T-helper 17 cell (primary cell): ENCODE results near the gene SORBS2. TPM values are rescaled to one million over a fixed set of nuclear protein-coding genes. Genes with fewer than 3 reads are reported as not detected.
"Not testable (repeated sequence)": the region's sequence is repeated elsewhere in the genome, so short reads cannot be mapped to it uniquely, and the experiment has no call there.

Experiments used
- ATAC-seq: fragments of 150-1000 bp; cut with Tn5 transposase; 2 replicates; pipeline ENCODE4 v1.10.0; 2021; ENCODE audit warnings: mild to moderate bottlenecking, moderate library complexity
- DNase-seq, 3 donors: peaks; one replicate each; pipeline versions ENCODE4 v3.0.0 to v3.0.0-alpha.2; 2020 to 2021
- H3K9me3 ChIP-seq: one replicate; pipeline ENCODE4 v1.7.0; 2013; ENCODE audit warnings: low read length, mild to moderate bottlenecking; ENCODE audit not compliant: control insufficient read depth, poor library complexity, severe bottlenecking
- H3K27ac Mint-ChIP-seq: one replicate; pipeline ENCODE4 v1.8.0; 2022; ENCODE audit warnings: mild to moderate bottlenecking, moderate library complexity, mixed read lengths
- H3K27me3 Mint-ChIP-seq: one replicate; pipeline ENCODE4 v1.8.0; 2022; ENCODE audit warnings: mixed read lengths
- H3K36me3 Mint-ChIP-seq: one replicate; pipeline ENCODE4 v1.8.0; 2022; ENCODE audit warnings: low read depth, mixed read lengths
- H3K4me1 Mint-ChIP-seq: one replicate; pipeline ENCODE4 v1.8.0; 2022; ENCODE audit warnings: mild to moderate bottlenecking, mixed read lengths
- H3K4me3 Mint-ChIP-seq: one replicate; pipeline ENCODE4 v1.8.0; 2022; ENCODE audit warnings: mild to moderate bottlenecking, moderate library complexity, mixed read lengths
- total RNA-seq, 4 donors: library from RNA in 2 of 4; stranded (reverse) in 2 of 4; gene quantifications; one replicate each; pipeline ENCODE4 v1.2.3 and lab custom pipeline; 2022 to 2026

The SORBS2 gene
- total RNA-seq, 2 donors from 2014 or later, result 0.07 TPM; not detected in 1

GRCh38 chr4:185716141-185716551 is 95.8 kb downstream of the SORBS2 start:
- DNase-seq, result no peak
- Mint-ChIP-seq H3K36me3 (peaks cover 3% of the 10 kb centered on the region), H3K27ac (no peak overlapping the region), H3K4me3 (no peak overlapping the region), H3K4me1 (no peaks in the 10 kb centered on the region), H3K27me3 (peaks cover 42% of the 10 kb centered on the region)
- no peak for ATAC-seq
- H3K9me3 ChIP-seq, result no peaks in the 10 kb centered on the region

- H3K27ac Mint-ChIP-seq, H3K36me3 Mint-ChIP-seq, H3K9me3 ChIP-seq, DNase-seq, H3K4me1 Mint-ChIP-seq, ATAC-seq, H3K4me3 Mint-ChIP-seq: not testable (repeated sequence)
- peaks cover 58% of the 10 kb centered on the region for H3K27me3 Mint-ChIP-seq
Observed at GRCh38 chr4:185714524-185714923, 97.5 kb downstream of the SORBS2 start.

GRCh38 chr4:185713731-185714130 is 98.3 kb downstream of the SORBS2 start:
- DNase-seq, result no peak
- no peak overlapping the region for H3K27ac Mint-ChIP-seq

GRCh38 chr4:185713272-185713671 is 98.7 kb downstream of the SORBS2 start:
- Mint-ChIP-seq H3K27me3 (peaks cover 58% of the 10 kb centered on the region), H3K27ac (no peak overlapping the region), H3K36me3 (peaks cover 3% of the 10 kb centered on the region), H3K4me3 (no peak overlapping the region), H3K4me1 (no peaks in the 10 kb centered on the region)
- DNase-seq (no peak), ATAC-seq (no peak)
- no peaks in the 10 kb centered on the region for H3K9me3 ChIP-seq

More at GRCh38 chr4:185713731-185714130, 98.3 kb downstream of the SORBS2 start:
- Mint-ChIP-seq H3K36me3 (peaks cover 3% of the 10 kb centered on the region), H3K27me3 (peaks cover 58% of the 10 kb centered on the region), H3K4me1 (no peaks in the 10 kb centered on the region), H3K4me3 (no peak overlapping the region)
- ATAC-seq, result no peak
- no peaks in the 10 kb centered on the region for H3K9me3 ChIP-seq

- H3K36me3 Mint-ChIP-seq, result peaks cover 3% of the 10 kb centered on the region
- H3K9me3 ChIP-seq, result no peaks in the 10 kb centered on the region
- no peak overlapping the region for H3K4me3 Mint-ChIP-seq
- H3K27me3 Mint-ChIP-seq, result peaks cover 53% of the 10 kb centered on the region
- DNase-seq, result no peak
- ATAC-seq, result no peak
- no peaks in the 10 kb centered on the region for H3K4me1 Mint-ChIP-seq
- H3K27ac Mint-ChIP-seq, result no peak overlapping the region
Observed at GRCh38 chr4:185712350-185713024, 99.5 kb downstream of the SORBS2 start.

- H3K4me1 Mint-ChIP-seq, result no peaks in the 10 kb centered on the region
- H3K9me3 ChIP-seq, result no peaks in the 10 kb centered on the region
- no peak overlapping the region for H3K27ac Mint-ChIP-seq
- peaks cover 3% of the 10 kb centered on the region for H3K36me3 Mint-ChIP-seq
- no peak overlapping the region for H3K4me3 Mint-ChIP-seq
- DNase-seq (no peak), ATAC-seq (no peak)
- peaks cover 47% of the 10 kb centered on the region for H3K27me3 Mint-ChIP-seq
Observed at GRCh38 chr4:185711726-185712125, 100.3 kb downstream of the SORBS2 start.

GRCh38 chr4:185710487-185710995 is 101.5 kb downstream of the SORBS2 start:
- H3K27me3 Mint-ChIP-seq, result peaks cover 40% of the 10 kb centered on the region
- DNase-seq (no peak), ATAC-seq (no peak)
- peaks cover 3% of the 10 kb centered on the region for H3K36me3 Mint-ChIP-seq
- H3K4me1 Mint-ChIP-seq, result no peaks in the 10 kb centered on the region
- H3K4me3 Mint-ChIP-seq, result no peak overlapping the region
- H3K27ac Mint-ChIP-seq, result no peak overlapping the region
- H3K9me3 ChIP-seq, result no peaks in the 10 kb centered on the region

- H3K4me3 Mint-ChIP-seq, result no peak overlapping the region
- H3K4me1 Mint-ChIP-seq, result no peaks in the 10 kb centered on the region
- DNase-seq (no peak), ATAC-seq (no peak)
- no peaks in the 10 kb centered on the region for H3K9me3 ChIP-seq
- peaks cover 3% of the 10 kb centered on the region for H3K36me3 Mint-ChIP-seq
- H3K27ac Mint-ChIP-seq, result no peak overlapping the region
- H3K27me3 Mint-ChIP-seq, result peaks cover 40% of the 10 kb centered on the region
Observed at GRCh38 chr4:185709802-185710486, 102.0 kb downstream of the SORBS2 start.

GRCh38 chr4:185708348-185708747 is 103.6 kb downstream of the SORBS2 start:
- Mint-ChIP-seq H3K27me3 (peaks cover 30% of the 10 kb centered on the region), H3K27ac (no peak overlapping the region), H3K4me1 (no peaks in the 10 kb centered on the region), H3K4me3 (no peak overlapping the region), H3K36me3 (peaks cover 3% of the 10 kb centered on the region)
- no peaks in the 10 kb centered on the region for H3K9me3 ChIP-seq
- DNase-seq (no peak), ATAC-seq (no peak)

GRCh38 chr4:185707622-185708021 is 104.4 kb downstream of the SORBS2 start:
- not testable (repeated sequence) for ATAC-seq, H3K4me1 Mint-ChIP-seq, H3K27ac Mint-ChIP-seq, DNase-seq, H3K36me3 Mint-ChIP-seq, H3K9me3 ChIP-seq, H3K4me3 Mint-ChIP-seq
- H3K27me3 Mint-ChIP-seq, result peaks cover 25% of the 10 kb centered on the region

GRCh38 chr4:185702147-185702663 is 109.8 kb downstream of the SORBS2 start:
- Mint-ChIP-seq H3K4me1 (no peaks in the 10 kb centered on the region), H3K4me3 (no peak overlapping the region), H3K27ac (no peak overlapping the region), H3K36me3 (no peaks in the 10 kb centered on the region), H3K27me3 (peaks cover 14% of the 10 kb centered on the region)
- no peak for DNase-seq
- ATAC-seq, result no peak
- no peaks in the 10 kb centered on the region for H3K9me3 ChIP-seq

- H3K27me3 Mint-ChIP-seq, result peaks cover 17% of the 10 kb centered on the region
- no peak for DNase-seq
- no peak for ATAC-seq
- no peak overlapping the region for H3K27ac Mint-ChIP-seq
- H3K4me1 Mint-ChIP-seq, result no peaks in the 10 kb centered on the region
- no peaks in the 10 kb centered on the region for H3K9me3 ChIP-seq
- H3K4me3 Mint-ChIP-seq, result no peak overlapping the region
- no peaks in the 10 kb centered on the region for H3K36me3 Mint-ChIP-seq
Observed at GRCh38 chr4:185700630-185701029, 111.4 kb downstream of the SORBS2 start.

GRCh38 chr4:185700048-185700447 is 111.9 kb downstream of the SORBS2 start:
- H3K4me3 Mint-ChIP-seq, result no peak overlapping the region

More at GRCh38 chr4:185700048-185700447, 111.9 kb downstream of the SORBS2 start:
- DNase-seq (no peak), ATAC-seq (no peak)
- Mint-ChIP-seq H3K36me3 (no peaks in the 10 kb centered on the region), H3K27ac (no peak overlapping the region), H3K4me1 (no peaks in the 10 kb centered on the region), H3K27me3 (peaks cover 19% of the 10 kb centered on the region)
- H3K9me3 ChIP-seq, result no peaks in the 10 kb centered on the region
